ENCODE data around the gene RANBP17.
"Not testable (repeated sequence)": the region's sequence is repeated elsewhere in the genome, so short reads cannot be mapped to it uniquely, and the experiment has no call there.

The RANBP17 gene

DNA sequence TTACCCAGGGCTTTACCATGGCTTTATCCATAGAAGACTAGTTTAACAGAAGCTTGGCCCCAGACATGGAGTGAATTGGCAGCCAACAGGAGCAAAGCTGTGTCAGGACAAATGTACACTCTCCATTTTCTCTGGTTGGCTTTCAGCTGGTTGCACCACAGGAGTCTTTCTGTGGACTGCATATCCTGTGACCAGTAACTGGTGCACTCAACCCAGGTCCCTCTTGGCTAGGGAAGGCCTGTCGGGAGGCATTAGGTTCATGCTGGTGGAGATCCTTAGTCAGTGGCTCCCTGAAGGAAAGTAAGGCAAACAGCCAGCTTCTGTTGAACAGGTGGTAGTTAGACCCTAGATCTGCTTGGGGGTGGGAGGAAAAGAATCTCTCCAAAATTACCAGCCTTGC is 300.3 kb downstream of the RANBP17 start:
- DNase-seq, result no peak

DNA sequence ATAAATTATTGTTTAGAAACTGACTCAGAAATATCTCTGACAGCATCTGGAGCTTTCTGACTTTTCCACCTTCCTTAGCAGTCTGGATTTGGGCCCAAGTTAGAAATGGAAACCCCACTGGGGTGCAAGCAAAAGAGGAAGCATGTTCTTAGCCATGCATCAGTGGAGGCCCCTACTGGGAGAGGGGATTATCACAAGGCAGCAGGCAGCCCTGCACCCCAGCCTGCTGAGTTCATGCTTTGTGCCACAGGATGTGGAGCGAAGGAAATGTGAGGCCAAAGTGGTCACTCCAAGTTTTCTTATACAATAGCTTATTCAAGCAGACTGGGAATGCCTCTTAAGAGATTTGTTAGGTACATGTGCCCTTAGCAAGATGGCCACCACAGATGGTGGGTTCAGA is 300.8 kb downstream of the RANBP17 start:
- no peak for DNase-seq

DNA sequence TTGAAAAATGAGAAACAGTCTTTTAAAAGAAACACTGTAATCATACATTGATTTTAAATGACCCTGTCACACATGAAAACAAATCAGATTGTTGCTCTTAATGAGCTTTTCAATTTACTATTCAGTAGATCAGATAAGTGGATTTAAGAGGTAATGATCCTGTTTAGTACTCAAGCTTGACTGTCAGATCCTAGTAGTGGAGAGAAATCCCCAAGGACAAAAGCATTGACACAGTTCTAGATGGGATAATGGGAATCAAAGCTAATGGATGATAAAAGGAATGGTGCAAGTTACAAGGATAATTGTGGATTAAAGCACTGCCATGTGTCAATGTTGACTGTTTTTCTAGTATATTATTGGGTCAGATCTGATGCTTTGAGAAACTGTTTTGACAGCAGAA is 304.9 kb downstream of the RANBP17 start:
- DNase-seq, result no peak

DNA sequence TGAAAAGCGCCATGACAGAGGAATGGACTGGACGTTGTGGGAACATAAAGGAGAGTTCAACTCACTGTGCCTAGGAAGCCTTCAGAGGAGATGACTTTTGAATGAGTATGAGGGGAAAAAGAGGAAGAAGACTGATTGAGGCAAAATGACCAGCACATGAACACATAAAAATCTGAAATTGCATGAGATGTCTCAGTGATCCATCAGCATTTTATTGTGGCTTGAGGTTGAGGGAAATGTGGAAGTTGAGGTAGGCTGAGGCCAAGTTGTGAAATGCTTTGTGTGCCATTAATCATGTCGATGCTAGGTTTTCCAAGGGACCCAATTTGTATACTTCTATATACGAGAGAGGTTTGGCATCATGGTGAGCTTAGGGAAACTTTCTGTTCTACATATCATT is 306.4 kb downstream of the RANBP17 start:
- DNase-seq, result no peak

DNA sequence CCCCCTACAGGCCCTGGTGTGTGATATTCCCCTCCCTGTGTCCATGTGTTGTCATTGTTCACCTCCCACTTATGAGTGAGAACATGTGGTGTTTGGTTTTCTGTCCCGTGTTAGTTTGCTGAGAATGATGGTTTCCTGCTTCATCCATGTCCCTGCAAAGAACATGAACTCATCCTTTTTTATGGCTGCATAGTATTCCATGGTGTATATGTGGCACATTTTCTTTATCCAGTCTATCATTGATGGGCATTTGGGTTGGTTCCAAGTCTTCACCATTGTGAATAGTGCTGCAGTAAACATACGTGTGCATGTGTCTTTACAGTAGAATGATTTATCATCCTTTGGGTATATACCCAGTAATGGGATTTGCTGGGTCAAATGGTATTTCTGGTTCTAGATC is 313.1 kb downstream of the RANBP17 start:
- not testable (repeated sequence) for DNase-seq

DNA sequence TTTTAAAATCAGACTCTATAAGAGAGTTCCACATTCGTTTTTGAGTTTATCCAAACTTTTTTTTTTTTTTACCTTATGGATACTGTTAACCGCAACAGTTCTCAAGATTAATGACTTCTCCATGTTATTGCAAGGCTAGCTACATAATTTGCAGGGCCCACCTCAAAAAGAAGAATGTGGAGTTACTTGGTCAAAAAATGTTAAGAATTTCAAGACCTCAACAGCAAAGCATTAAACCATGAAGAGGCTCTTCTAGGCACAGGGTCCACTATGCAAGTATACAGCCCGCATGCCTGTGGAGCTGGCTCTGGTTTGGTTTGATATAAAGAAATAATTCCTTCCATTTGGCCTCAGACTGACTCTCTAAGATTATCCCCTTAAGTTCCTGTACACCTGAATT is 313.9 kb downstream of the RANBP17 start:
- no peak for DNase-seq

DNA sequence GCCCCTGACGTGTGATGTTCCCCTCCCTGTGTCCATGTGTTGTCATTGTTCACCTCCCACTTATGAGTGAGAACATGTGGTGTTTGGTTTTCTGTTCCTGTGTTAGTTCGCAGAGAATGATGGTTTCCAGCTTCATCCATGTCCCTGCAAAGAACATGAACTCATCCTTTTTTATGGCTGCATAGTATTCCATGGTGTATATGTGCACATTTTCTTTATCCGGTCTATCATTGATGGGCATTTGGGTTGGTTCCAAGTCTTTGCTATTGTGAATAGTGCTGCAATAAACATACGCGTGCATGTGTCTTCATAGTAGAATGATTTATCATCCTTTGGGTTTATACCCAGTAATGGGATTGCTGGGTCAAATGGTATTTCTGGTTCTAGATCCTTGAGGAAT is 316.4 kb downstream of the RANBP17 start:
- DNase-seq, result not testable (repeated sequence)

DNA sequence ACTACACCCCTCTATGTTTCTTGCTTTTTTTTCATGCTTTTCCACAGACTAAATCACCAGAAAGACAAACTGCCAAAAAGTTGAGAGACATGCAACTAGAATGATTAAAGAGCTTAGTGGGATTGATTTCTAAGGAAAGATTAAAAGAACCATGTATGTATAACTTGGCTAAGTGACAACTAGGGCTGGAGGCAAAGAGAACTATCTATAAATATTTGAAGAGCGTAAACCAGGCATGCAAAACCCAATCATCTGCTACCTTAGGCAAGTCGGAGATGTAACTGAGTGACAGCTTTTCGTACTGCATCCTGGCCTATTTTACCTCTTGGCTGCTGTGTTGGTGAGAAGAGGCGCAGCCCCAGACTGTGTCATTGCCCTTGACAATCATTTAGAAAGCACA is 326.2 kb downstream of the RANBP17 start:
- DNase-seq, result no peak

DNA sequence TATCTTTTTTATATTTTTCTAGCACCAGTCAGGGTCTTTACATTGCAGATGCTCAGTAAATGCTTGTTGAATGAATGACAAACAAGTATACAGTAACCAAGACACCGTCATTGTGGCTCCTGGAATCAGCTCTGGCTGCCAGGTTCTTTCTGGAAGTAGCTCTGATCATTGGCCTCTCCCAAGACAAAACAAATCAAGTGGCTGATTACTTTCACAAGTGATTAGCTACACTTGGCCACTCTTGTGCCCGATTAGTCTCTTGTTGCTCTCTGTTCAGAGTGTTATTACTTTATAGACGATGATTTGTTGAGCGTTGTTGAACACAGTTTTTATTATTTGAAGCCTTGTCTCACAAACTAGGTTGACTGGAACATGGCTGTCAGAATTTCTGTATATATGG is 327.6 kb downstream of the RANBP17 start:
- no peak for DNase-seq

DNA sequence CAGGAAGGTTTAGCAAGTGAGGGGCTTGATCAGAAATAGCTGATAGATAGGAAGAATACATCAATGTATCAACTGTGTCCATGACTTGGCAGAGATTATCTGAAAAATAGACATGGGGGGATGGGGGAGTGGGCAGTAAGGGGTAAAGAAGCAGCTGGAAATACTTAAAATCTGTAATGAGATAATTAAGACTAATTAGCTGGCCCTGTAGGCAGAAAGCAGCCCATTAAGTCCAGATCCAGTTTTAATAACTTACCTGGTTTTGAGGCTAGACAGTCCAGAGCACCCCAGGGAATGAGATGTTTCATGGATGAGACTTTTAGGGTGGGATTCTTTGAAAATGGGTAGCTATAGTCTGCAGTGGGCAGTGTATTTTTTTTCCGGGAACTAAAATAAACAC is 330.3 kb downstream of the RANBP17 start:
- DNase-seq, result no peak

DNA sequence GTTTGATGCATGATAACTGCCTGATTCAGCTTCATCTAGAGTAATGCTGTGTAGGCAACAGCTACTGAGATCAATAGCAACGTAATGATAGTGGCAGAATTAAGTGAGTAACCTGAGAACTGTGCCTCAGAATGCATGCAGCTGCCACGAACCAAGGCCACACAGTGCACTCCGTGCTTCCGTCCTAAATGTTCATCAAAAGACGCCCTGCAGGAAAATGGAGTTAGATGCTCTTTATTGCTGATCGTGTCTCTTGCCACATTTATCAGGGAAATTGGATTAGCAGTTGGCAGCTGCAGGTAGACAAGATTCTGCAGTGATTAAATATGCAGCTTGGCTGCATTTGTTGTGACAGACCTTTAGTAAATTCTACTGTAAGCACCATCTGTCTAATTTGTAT is 339.5 kb downstream of the RANBP17 start:
- no peak for DNase-seq

DNA sequence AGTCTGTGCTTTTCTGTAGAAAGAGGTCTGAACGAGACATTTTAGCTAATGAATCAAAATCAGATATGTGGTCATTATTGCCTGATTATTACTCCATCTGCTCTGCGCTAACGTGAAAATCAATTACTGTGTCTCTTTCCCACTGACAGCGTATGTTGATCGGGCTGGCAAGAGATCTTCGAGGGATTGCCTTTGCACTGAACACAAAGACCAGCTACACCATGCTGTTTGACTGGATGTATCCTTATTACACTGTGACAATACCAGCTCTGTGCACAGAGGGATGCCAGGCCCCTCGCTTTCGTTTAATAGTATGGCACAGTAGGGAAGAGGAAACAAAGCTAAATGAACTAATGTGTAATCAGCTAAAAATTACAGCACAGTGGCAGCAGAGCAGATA is 343.6 kb downstream of the RANBP17 start:
- no peak for DNase-seq

DNA sequence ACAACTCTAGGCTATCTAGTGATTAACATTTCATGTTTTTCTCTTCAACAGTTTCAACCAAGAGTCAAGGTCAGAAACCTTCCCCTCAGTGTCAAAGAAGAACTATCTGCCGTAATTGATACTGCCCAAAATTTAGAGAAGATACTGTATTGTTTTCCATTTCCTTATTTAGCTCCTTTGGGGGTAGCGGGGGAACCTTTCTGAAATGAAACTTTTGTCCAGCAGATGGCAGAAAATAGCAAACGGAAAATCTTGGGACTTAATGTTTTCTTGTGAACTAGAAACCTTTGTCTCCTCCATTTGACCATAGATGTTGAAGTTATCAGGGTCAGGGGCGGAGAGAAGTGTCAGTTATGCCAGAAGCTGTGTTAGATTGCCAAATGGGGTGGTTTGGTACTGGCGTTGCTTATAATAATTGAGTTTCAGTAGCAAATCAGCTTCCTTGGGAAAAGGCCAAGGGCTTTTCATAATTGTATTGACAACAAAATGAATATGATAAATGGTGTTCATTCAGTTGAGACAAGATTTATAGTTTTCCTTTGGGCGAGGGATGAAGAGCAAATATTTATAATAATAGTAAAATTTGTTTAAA is 345.5 kb downstream of the RANBP17 start:
- no peak for DNase-seq

DNA sequence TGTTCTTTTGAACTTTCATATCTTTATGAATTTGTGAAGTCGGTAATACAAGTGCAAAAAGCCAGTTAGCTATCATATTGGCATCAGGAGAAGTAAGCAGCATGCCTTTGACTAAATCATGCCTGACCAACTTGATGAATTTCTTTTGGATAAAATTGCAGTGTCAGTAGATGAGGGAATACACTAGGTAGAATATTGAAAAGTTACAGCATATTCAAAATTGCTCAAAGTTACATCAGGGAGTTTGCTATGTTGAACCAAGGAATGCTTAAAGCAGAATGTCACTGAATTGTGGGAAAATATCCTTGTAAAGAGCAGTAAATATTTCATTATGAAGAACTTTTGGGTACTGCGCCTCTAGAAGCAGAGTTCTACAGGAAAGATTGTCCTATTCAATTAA is 360.1 kb downstream of the RANBP17 start:
- DNase-seq, result no peak

DNA sequence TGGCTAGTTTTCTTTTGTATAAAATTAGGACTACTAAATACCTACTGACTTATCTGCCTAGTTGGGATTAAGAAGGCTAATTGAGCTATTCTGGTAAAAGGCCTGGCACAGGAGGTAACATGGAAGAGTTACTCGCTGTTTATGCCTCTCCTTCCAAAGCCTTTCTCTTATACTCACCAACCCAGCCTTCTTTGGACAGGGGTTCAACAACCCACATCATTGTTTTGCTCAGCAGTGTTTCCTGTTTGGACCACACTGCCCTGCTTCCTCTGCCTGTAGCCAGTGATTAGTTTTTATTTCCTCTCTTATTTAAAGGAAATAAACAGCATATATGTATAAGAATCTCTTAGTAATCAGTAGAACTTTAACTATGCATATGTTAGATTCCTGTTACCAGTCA is 362.1 kb downstream of the RANBP17 start:
- no peak for DNase-seq

DNA sequence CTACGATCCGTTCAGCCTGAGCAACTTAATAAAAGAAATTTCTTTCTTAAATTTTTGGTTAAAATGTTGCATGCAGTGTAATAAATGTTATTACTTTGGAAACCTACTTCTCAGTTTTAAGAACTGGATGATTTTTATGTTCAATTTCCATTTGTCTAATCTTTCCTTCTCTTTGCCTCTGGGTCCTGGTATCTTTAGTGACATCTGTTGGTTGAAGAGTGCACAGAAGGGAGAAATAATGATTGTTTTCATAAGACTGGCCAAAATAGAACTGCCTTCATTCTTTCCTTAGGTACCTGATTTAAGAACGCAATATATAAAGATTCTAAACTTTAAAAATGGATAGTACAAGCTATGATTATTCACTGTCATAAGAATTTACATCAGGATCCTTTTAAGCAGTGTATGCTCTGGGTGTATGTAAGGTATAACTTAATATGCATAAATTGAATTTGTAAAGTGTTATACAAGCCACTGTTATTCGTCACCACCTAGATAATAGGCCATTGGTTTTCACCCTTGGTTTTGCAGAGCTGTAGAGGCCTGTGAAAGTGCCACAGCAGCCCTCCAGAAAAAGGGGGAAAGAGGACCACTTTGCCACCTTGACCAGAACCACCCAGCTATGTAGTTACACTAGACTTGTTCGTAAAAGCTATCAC is 364.4 kb downstream of the RANBP17 start:
- no peak for DNase-seq

DNA sequence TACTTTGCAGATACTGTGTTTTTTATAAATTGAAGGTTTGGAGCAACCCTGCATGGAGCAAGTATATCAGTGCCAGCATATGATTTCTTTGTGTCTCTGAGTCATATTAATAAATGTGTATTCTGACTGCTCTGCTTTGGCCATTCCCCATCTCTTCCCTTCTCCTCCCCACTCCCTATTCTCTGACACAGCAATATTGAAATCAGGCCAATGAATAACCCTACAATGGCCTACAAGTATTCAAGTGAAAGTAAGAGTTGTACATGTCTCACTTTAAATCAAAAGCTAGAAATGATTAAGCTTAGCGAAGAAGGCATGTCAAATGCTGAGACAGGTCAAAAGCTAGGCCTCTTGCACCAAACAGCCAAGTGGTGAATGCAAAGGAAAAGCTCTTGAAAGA is 365.0 kb downstream of the RANBP17 start:
- DNase-seq, result no peak

DNA sequence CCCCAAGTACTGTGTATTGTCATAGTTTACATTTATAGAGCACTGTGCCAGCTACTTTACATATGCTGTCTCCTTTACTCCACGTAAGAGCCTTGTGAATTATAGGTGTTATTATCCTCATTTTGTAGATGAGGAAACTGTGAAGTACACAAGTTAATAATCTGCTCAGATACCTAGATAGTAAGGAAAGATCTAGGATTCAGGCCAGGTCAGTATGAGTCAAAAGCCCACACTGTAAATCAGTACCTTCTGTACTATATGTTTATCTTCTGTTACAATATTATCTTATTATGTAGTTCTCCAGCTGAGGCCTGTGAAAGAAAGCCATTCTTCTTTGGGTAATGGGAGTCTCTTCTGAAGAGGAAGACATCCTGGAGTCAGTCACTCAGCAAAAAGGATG is 374.8 kb downstream of the RANBP17 start:
- no peak for DNase-seq

DNA sequence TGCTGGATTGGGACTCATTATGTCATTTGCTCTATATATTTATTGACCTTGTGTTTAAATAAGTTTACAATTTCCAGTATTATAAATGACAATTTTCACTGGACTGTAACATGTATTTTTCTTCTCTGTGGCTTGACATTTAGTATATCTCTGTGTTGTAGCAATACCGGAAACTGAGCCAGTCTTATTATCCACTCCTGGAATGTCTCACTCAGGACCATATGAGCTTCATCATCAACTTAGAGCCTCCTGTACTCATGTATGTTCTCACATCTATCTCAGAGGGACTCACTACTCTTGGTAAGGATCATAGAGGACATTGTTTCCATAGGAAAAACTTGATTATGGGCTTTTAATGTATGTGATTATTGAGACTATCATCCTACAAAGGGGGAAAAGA is 380.7 kb downstream of the RANBP17 start:
- no peak for DNase-seq

DNA sequence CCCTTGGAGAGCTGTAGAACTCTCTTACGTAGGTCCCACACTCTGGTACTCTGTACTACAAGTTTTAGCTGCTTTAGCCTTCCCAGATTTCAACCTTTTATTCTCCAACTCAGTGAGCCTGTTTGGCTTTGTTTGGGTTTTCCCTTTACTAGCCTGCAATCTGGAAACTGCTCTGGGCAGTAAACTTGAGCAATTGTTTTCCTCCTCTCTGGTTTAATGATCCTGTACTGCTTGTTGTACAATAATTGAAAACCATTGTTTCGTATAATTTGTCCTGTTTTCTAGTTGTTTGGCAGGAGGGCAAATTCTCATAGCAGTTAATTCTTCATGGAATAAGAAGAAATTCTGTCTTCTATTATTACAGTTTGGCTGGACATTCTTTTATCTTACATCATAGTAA is 384.4 kb downstream of the RANBP17 start:
- no peak for DNase-seq

DNA sequence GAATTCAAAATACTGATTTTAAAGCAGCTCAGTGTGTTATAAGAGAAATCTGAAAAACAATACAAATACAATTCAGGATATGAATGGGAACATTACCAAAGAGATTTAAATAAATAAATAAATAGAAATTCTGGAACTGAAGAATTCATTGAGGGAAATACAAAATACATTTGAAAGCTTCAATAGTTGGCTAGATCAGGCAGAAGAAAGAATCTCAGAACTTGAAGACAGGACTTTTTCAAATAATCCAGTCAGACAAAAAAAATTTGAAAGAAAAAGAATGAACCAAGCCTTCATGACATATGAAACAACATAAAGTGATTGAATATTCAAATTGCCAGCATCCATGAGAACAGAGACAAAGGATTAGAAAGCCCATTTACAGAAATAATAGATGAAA is 387.6 kb downstream of the RANBP17 start:
- DNase-seq, result no peak

DNA sequence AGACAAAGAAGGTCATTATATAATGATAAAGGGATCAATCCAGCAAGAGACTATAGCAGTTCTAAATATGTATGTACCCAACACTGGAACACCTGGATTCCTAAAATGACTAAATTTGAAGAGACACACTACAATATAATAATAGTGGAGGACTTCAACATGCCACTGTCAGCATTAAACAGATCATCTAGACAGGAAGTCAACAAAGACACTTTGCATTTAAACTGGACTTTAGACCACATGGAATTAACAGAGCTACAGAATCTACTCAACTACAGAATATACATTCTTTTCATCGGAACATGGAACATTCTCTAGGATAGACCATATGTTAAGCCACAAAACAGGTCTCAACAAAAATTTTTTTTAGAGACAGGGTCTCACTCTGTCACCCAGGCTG is 388.9 kb downstream of the RANBP17 start:
- DNase-seq, result no peak

DNA sequence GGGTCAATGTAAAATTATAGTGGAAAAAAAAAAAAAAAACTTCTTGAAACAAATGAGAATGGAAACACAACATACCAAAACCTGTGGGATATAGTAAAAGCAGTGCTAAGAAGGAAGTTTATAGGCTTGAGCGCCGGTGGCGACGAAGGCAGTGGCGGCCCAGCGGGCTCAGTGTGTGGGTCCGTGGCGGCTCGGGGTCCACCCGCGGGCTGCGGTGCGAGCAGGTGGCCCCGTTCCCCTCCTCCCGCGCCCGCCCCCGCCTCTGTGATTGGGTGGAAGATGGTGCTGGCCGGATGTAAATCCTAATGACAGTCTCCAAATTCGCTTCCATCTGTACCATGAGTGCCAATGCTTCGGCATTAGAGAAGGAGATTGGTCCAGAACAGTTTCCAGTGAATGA is 389.7 kb downstream of the RANBP17 start:
- no peak for DNase-seq

DNA sequence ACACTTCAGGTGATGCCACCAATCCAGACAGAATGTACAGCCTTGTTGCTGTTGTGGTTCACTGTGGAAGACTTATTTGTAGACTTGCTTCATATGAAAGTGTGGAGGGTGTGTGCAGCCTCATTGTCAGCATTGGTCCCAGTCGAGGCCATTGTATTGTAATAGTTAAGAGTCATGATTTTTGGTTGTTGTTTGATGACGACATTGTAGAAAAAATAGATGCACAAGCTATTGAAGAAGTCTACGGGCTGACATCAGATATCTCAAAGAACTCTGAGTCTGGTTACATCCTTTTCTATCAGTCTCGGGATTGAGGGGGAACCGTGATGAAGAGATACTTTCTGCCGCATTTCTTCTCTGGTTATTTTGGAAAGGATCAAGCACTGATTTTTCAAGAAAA is 390.9 kb downstream of the RANBP17 start:
- no peak for DNase-seq

DNA sequence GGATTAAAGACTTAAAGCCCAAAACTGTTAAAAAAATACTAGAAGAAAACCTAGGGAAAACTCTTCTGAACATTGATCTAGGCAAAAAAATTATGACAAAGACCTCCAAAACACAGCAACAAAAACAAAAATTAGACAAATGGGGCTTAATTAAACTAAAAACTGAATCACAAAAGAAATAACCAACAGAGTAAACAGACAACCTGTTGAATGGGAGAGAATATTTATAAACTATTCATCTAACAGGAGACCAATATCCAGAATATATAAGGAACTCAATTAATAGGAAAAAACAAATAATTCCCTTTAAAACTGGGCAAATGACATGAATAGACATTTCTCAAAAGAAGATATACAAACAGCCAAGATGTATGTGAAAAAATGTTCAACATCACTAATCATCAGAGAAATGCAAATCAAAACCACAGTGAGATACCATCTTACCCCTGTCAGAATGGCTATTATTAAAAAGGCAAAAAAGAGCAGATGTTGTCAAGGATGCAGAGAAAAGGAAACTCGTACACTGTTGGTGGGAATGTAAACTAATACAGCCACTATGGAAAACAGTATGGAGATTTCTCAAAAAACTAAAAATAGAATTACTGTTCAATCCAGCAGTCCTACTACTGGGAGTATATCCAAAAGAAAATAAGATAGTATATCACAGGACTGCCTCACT is 397.1 kb downstream of the RANBP17 start:
- DNase-seq, result no peak
